Epithelial cell of esophagus (primary cell): ENCODE data around the gene DUS3L.

ENCODE experiments used
- DNase-seq: peaks from one replicate; pipeline ENCODE4 v3.0.0; 2010; ENCODE audit warnings: low read depth
- H3K4me3 ChIP-seq: 2 replicates; pipeline ENCODE4 v1.5.1; 2011; ENCODE audit warnings: mild to moderate bottlenecking, low read length, control low read depth
- TF ChIP-seq, protein P1 (sequence below): IDR thresholded peaks from 2 replicates; pipeline ENCODE4 v1.5.1; 2011; ENCODE audit warnings: low read depth, mild to moderate bottlenecking, low read length, control low read depth, inconsistent platforms; ENCODE audit not compliant: insufficient read depth; ENCODE audit errors: missing control alignments

Gene DUS3L

DNA sequence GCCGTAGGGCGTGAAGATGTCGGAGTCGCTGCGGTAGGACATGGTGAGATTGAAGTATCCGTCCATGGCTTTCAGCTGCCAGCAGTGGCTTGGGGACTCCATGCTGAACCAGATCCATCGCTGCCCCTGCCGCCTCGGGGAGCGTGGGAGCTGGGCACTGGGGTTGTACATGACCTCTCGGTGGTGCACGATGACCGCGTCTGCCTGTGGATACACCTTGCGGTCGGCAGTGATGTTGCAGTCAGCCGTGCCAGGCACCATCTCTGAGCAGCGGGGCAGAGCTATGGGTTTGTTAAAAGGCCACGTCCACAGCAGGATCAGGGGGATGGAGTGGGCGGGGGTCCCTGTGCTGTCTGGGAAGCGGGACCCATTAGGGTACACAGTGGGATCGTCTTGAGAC lies 41.1 kb upstream of the DUS3L start:
- no peak for DNase-seq
- TF ChIP-seq, protein P1, sequence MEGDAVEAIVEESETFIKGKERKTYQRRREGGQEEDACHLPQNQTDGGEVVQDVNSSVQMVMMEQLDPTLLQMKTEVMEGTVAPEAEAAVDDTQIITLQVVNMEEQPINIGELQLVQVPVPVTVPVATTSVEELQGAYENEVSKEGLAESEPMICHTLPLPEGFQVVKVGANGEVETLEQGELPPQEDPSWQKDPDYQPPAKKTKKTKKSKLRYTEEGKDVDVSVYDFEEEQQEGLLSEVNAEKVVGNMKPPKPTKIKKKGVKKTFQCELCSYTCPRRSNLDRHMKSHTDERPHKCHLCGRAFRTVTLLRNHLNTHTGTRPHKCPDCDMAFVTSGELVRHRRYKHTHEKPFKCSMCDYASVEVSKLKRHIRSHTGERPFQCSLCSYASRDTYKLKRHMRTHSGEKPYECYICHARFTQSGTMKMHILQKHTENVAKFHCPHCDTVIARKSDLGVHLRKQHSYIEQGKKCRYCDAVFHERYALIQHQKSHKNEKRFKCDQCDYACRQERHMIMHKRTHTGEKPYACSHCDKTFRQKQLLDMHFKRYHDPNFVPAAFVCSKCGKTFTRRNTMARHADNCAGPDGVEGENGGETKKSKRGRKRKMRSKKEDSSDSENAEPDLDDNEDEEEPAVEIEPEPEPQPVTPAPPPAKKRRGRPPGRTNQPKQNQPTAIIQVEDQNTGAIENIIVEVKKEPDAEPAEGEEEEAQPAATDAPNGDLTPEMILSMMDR: no peak
- H3K4me3 ChIP-seq: no peak overlapping the region

DNA sequence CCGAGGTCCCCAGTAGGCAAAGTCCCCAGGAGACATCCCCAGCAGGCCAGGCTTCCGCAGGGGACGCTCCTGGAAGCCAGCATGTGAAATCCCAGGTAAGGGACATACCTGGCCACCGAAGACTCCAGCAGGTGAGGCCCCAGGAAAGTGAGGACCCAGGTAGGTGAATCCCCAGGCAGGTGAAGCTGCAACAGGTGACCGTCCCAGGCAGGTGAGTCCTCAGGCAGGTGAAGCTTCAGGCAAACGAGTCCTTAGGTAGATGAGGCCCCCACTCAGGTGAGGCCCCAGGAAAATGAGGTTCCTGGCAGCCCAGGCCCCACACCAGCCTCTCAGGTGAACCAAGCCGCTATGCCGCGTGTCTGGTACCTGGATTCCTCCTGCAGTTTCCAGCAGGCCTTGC lies 40.2 kb upstream of the DUS3L start:
- TF ChIP-seq, protein P1: no peak
- no peak for DNase-seq
- no peak overlapping the region for H3K4me3 ChIP-seq

DNA sequence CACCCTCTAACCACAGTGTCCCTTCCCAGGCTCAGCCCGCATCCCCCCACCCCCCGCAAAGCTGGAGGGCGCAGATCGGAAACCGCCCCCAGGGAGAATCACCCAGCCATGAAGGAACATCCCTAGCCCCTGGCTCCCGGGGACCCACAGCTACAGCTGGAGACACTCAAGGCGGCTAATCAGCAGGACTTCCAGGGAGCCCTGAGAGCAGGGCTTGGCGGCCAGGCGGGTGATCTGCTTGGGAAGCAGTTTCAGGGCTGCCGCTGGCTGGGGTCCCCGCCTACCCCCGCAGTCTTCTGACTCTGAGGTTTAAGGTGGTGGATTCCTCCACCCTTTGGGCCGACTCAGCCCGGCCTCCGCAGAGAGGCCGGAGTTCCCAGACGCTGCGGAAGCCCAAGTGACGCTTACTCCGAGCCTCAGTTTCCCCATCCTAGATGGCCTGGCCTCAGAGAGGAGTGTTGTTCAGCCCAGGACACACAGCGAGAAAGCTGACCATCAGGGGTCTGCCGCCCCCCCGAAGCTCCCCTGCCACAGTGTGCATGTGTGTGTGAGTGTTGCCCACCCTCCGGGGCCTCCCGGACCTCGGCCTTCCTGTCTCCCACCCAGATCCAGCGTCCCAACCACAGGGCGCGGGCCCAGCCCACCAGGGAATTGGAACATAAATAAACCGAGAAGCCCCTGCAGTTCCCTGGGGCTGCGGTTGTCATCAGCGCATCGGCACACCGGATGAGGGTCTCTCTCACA lies 38.8 kb upstream of the DUS3L start:
- TF ChIP-seq, protein P1: no peak
- no peak overlapping the region for H3K4me3 ChIP-seq
- DNase-seq: no peak

DNA sequence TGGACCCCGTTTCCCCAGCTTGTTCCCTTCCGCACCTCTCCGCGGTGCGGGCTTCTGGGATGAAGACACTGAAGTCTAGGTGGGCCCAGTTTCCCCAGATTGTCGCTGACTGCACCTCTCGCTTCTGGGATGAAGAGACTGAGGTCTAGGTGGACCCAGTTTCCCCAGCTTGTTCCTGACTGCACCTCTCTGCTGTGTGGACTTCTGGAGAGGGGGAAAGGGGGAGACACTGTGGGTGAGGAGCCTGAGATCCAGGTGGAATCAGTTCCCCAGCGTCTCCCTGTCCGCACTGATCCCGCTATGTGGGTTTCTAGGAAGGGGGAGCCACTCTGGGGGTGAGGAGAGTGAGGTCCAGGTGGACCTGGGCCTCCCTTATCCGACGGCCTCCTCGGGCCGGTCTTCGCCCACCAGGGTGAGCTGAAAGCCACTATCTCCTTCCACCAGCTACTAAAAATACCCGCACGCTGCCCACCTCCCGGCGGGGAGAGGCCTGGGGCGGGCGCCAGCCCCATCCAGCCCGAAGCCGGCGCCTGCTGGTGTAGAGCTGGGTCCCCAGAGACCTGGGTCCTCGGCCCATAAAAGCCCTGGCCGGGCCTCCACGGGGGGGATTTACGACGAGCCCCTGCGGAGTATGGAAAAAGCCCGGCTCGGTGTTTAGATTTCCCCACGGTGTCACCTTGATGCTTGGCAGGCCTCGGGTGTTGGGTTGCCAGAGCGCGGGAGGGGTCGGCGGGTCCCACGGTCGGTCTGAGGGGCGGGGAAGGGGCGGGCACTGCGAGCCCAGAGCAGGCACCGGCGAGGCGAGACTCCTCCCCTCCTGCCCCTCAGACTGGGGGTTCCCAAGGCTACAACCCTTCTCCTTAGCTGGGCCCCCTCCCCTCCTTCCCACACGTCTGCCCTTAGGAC lies 38.0 kb upstream of the DUS3L start:
- TF ChIP-seq, protein P1: no peak
- DNase-seq: no peak
- peak overlapping the region; percentile 92 for H3K4me3 ChIP-seq

DNA sequence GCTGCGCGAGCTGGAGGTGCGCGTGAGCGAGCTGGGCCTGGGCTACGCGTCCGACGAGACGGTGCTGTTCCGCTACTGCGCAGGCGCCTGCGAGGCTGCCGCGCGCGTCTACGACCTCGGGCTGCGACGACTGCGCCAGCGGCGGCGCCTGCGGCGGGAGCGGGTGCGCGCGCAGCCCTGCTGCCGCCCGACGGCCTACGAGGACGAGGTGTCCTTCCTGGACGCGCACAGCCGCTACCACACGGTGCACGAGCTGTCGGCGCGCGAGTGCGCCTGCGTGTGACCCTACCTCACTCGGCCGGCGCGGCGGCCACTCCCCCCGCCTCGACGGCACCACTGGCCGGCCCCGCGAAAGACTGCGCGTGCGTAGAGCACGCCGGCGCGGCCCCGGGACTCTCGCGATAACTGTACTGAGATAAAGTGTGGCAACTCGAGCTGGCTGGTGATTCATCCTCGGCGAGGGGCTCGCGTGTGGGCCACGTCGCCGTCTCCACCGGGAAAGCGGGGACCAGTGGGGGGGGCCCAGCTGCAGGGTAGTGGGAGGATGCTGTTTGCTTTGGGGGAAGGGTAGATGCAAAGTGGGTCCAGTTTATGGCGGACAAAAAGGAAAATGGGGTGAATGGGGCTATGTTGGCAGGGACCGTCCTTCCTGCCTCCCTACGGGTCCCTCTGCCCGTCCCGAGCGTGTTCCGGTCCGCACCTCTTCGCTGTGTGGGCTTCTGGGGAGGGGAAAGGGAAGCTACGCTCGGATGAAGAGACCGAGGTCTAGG lies 37.1 kb upstream of the DUS3L start:
- TF ChIP-seq, protein P1: no peak
- H3K4me3 ChIP-seq: peak overlapping the region; percentile 92
- DNase-seq: peak; percentile 89

DNA sequence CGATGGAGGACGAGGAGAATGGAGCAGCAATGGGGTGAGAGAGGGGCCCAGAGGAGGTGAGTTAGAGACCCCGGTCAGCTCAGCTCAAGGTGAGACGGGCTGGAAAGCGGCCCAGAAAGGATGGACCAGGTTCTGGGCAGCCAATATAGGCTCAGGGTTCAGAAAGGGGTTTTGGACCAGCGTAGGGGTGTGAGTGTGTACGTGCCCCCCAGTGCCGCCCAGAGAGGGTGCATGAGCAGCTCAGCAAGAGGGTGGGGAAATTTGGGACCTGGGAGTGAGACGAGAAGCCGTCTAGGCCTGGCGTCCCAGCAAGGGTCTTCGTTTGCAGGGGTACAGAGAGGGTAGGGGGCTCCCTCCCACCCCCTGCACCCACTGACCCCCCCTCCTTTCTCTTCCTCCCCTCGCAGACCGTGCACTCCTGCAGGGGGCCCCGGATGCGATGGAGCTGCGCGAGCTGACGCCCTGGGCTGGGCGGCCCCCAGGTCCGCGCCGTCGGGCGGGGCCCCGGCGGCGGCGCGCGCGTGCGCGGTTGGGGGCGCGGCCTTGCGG lies 36.5 kb upstream of the DUS3L start:
- TF ChIP-seq, protein P1: no peak
- H3K4me3 ChIP-seq: peak overlapping the region; percentile 40
- DNase-seq: no peak
